Fibroblast of lung (primary cell): ENCODE results near the gene CYTH1. TPM values are rescaled to one million over a fixed set of nuclear protein-coding genes. Genes with fewer than 3 reads are reported as not detected.
A peak's percentile ranks its signal among the peaks of the same experiment; 100 is the strongest.

ENCODE experiments used
- DNase-seq, 2 donors: peaks; one replicate each; pipeline versions ENCODE4 v3.0.0 to v3.0.0-alpha.2; 2010; ENCODE audit warnings: low read depth in 2 of 2
- H2AFZ ChIP-seq: 2 replicates; pipeline ENCODE4 v1.5.1; 2012; ENCODE audit warnings: low read length, control low read depth, inconsistent platforms
- H3K27ac ChIP-seq: 2 replicates; pipeline ENCODE4 v1.5.1; 2011; ENCODE audit warnings: low read length, control low read depth; ENCODE audit not compliant: insufficient read depth
- H3K27me3 ChIP-seq: 2 replicates; pipeline ENCODE4 v1.5.1; 2011; ENCODE audit warnings: mild to moderate bottlenecking, low read length; ENCODE audit not compliant: control insufficient read depth, insufficient read depth
- H3K36me3 ChIP-seq: 2 replicates; pipeline ENCODE4 v1.5.1; 2011; ENCODE audit warnings: low read length; ENCODE audit not compliant: control insufficient read depth, insufficient read depth
- H3K4me1 ChIP-seq: 2 replicates; pipeline ENCODE4 v1.5.1; 2011; ENCODE audit warnings: low read length; ENCODE audit not compliant: control insufficient read depth, insufficient read depth; ENCODE audit errors: extremely low read depth
- H3K4me2 ChIP-seq: 2 replicates; pipeline ENCODE4 v1.5.1; 2011; ENCODE audit warnings: low read length, control low read depth; ENCODE audit not compliant: insufficient read depth; ENCODE audit errors: extremely low read depth
- H3K4me3 ChIP-seq, 4 experiments: fragments of 200-600 bp in 1 of 4; sonication (generic) in 1 of 4; replicated peaks in 1 of 4; 2 replicates each; pipeline ENCODE4 v1.5.1; 2011 to 2016; ENCODE audit warnings: low read length in 4 of 4, low read depth in 3 of 4, mild to moderate bottlenecking in 3 of 4, control low read depth in 2 of 4, inconsistent platforms in 1 of 4, mixed read lengths in 1 of 4; ENCODE audit not compliant: insufficient read depth in 1 of 4; ENCODE audit errors: control extremely low read depth in 1 of 4
- H3K79me2 ChIP-seq: 2 replicates; pipeline ENCODE4 v1.5.1; 2012; ENCODE audit warnings: mild to moderate bottlenecking, low read length, inconsistent platforms; ENCODE audit not compliant: control insufficient read depth, insufficient read depth
- H3K9ac ChIP-seq: 2 replicates; pipeline ENCODE4 v1.5.1; 2011; ENCODE audit warnings: mild to moderate bottlenecking, low read length, control low read depth; ENCODE audit not compliant: insufficient read depth
- H3K9me3 ChIP-seq: 2 replicates; pipeline ENCODE4 v1.5.1; 2012; ENCODE audit warnings: low read depth, low read length; ENCODE audit not compliant: control insufficient read depth, insufficient read depth
- H4K20me1 ChIP-seq: 2 replicates; pipeline ENCODE4 v1.5.1; 2011; ENCODE audit warnings: low read length; ENCODE audit not compliant: control insufficient read depth, insufficient read depth; ENCODE audit errors: extremely low read depth
- CTCF ChIP-seq, 2 donors: IDR thresholded peaks in 1 of 2; conservative IDR thresholded peaks in 1 of 2; 1 replicate in 1 of 2; 2 replicates in 1 of 2; pipeline ENCODE4 v1.5.1; 2011 to 2012; ENCODE audit warnings: low read length in 2 of 2, control low read depth in 1 of 2, inconsistent platforms in 1 of 2, low read depth in 1 of 2, mild to moderate bottlenecking in 1 of 2
- EZH2 ChIP-seq: IDR thresholded peaks from 2 replicates; pipeline ENCODE4 v1.5.1; 2012; ENCODE audit warnings: low read length, control low read depth, mild to moderate bottlenecking; ENCODE audit errors: missing control alignments
- polyA plus RNA-seq, 2 donors: library from polyadenylated mRNA; depleted of rRNA in 1 of 2; stranded (reverse) in 1 of 2; unstranded in 1 of 2; fragments of >200 nt; gene quantifications; 2 replicates each; pipeline ENCODE4 v1.2.1, GENCODE V29; 2011 to 2012; ENCODE audit warnings: missing spikeins in 1 of 2
- total RNA-seq: library from RNA; depleted of rRNA; stranded (reverse); fragments of >200 nt; gene quantifications from 2 replicates; pipeline ENCODE4 v1.2.1, GENCODE V29; 2014

The CYTH1 gene
- total and polyA plus RNA-seq, 2 donors (not counting 1 experiment from before 2014, with no cell fraction given), result 8.9 to 9.9 TPM

- H3K36me3 ChIP-seq, result peaks cover 39% of the 10 kb centered on the region
- H4K20me1 ChIP-seq, result no peaks in the 10 kb centered on the region
- H3K79me2 ChIP-seq, result no peaks in the 10 kb centered on the region
- H3K27ac ChIP-seq, result no peak overlapping the region
- no peaks in the 10 kb centered on the region for H3K27me3 ChIP-seq
- peak in 1 of 2 donors; percentile 52 for DNase-seq
- H2AFZ ChIP-seq, result no peak overlapping the region
- no peak overlapping the region for H3K9ac ChIP-seq
- H3K4me2 ChIP-seq, result no peak overlapping the region
- no peaks in the 10 kb centered on the region for H3K9me3 ChIP-seq
- TF ChIP-seq CTCF (conservative IDR thresholded peaks at IDR 0.05 in 1 of 2, IDR thresholded peaks at IDR 0.05 in 1 of 2; ENCODE audit: low read depth in 1 of 2, low read length in 2 of 2), result no peak
- TF ChIP-seq EZH2, result no peak
- no peak overlapping the region for H3K4me3 ChIP-seq
- H3K4me1 ChIP-seq, result no peaks in the 10 kb centered on the region
Observed at GRCh38 chr17:78797691-78798585, 15.9 kb upstream of the CYTH1 start.

- Histone ChIP-seq H3K4me3 (no peak overlapping the region), H3K9ac (no peak overlapping the region), H3K4me1 (no peaks in the 10 kb centered on the region), H3K27me3 (no peaks in the 10 kb centered on the region), H2AFZ (no peak overlapping the region), H3K9me3 (no peaks in the 10 kb centered on the region), H3K4me2 (no peak overlapping the region), H3K36me3 (peaks cover 35% of the 10 kb centered on the region), H4K20me1 (no peaks in the 10 kb centered on the region), H3K79me2 (no peaks in the 10 kb centered on the region), H3K27ac (no peak overlapping the region)
- no peak for DNase-seq
- TF ChIP-seq CTCF (conservative IDR thresholded peaks at IDR 0.05 in 1 of 2, IDR thresholded peaks at IDR 0.05 in 1 of 2; ENCODE audit: low read depth in 1 of 2, low read length in 2 of 2) (no peak), EZH2 (no peak)
Observed at GRCh38 chr17:78797213-78797612, 15.1 kb upstream of the CYTH1 start.

GRCh38 chr17:78796517-78796900 lies 14.4 kb upstream of the CYTH1 start:
- Histone ChIP-seq H3K4me3 (no peak overlapping the region), H3K9ac (no peak overlapping the region), H4K20me1 (no peaks in the 10 kb centered on the region), H3K36me3 (peaks cover 35% of the 10 kb centered on the region), H3K27me3 (no peaks in the 10 kb centered on the region), H3K27ac (no peak overlapping the region), H3K79me2 (no peaks in the 10 kb centered on the region), H3K9me3 (no peaks in the 10 kb centered on the region), H3K4me1 (no peaks in the 10 kb centered on the region), H2AFZ (no peak overlapping the region), H3K4me2 (no peak overlapping the region)
- no peak for DNase-seq
- TF ChIP-seq CTCF (conservative IDR thresholded peaks at IDR 0.05 in 1 of 2, IDR thresholded peaks at IDR 0.05 in 1 of 2; ENCODE audit: low read depth in 1 of 2, low read length in 2 of 2), result no peak
- no peak for TF ChIP-seq EZH2
